NCI-H128 (cell line): ENCODE results near the gene SMAD4.
"Not testable (repeated sequence)": the region's sequence is repeated elsewhere in the genome, so short reads cannot be mapped to it uniquely, and the experiment has no call there.

Experiments
- DNase-seq: peaks from one replicate; lab custom pipeline; 2025; ENCODE audit not compliant: unreplicated experiment; lab: John Stamatoyannopoulos, UW

Gene SMAD4

DNA sequence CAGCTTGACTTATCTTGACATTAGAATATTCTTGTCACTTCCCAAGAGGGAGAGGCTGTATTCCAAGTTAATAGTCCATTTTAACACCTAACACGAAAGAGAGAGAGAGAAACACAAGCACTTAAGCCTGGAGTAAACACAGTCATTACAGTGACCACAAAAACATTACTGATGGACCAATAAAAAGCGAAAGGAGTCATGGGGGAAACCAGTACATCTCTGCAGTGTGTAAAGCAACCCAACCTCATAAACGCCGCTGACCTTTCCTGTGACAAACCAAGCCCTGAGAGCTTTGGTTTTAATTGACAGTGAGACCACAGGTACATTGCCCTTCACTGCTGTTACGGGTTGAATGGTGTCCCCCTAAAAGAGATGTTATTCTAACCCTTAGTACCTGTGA, 78.3 kb downstream of the SMAD4 start:
- no peak for DNase-seq

DNA sequence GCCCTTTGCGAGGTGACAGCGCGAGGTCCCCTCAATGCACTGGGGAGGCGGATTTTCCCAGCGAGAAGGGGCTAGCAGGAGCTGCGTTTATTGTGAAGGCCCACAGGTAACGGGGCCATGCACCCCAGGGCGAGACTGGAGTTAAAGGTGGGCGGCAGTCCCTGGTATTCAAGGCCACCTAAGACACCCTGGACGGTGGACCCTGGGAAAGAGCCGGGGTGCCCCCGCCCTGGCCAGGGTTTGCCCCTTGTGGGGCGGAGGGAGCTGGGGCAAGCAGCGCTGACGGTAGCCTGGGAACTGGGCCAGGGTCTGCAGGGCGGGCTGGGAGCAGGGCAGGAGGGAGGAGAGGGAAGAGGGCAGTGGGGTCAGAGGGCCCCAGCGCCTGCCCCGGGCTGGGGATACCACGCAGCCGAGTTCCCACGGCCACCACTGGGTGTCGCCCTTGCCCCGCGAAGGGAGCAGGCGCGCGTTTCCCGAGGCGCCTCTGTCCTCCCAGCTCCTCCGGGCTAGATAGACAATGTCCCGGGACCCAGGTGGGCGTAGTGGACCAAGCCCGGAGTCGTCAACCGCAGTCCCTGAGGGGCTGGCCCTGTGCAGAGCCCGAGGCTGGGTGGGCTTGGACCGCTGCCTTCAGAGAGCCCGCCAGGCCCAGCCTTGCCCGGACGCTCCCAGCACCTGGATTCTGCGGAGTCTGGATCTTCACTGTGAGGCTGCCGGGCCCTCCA, 80.2 kb downstream of the SMAD4 start:
- DNase-seq, result no peak

DNA sequence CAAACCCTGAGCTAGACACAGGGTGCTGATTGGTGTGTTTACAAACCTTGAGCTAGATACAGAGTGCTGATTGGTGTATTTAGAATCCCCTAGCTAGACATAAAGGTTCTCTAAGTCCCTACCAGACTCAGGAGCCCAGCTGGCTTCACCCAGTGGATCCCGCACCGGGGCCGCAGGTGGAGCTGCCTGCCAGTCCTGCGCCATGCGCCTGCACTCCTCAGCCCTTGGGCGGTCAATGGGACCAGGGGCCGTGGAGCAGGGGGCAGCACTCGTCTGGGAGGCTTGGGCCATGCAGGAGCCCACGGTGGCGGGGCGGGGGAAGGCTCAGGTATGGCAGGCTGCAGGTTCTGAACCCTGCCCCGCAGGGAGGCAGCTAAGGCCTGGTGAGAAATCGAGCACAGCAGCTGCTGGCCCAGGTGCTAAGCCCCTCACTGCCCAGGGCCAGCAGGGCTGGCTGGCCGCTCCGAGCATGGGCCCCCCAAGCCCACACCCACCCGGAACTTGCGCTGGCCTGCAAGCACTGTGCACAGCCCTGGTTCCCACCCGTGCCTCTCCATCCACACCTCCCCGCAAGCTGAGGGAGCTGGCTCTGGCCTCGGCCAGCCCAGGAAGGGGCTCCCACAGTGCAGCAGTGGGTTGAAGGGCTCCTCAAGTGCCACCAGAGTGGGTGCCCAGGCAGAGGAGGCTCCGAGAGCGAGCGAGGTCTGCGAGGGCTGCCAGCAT, 81.8 kb downstream of the SMAD4 start:
- not testable (repeated sequence) for DNase-seq

DNA sequence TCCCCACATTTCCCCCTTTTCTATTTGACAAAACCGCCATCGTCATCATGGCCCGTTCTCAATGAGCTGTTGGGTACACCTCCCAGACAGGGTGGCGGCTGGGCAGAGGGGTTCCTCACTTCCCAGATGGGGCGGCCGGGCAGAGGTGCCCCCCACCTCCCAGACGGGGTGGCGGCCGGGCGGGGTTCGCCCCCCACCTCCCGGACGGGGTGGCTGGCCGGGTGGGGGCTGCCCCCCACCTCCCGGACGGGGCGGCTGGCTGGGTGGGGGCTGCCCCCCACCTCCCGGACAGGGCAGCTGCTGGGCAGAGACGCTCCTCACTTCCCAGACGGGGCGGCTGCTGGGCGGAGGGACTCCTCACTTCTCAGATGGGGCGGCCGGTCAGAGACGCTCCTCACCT, 87.0 kb downstream of the SMAD4 start:
- DNase-seq, result not testable (repeated sequence)

DNA sequence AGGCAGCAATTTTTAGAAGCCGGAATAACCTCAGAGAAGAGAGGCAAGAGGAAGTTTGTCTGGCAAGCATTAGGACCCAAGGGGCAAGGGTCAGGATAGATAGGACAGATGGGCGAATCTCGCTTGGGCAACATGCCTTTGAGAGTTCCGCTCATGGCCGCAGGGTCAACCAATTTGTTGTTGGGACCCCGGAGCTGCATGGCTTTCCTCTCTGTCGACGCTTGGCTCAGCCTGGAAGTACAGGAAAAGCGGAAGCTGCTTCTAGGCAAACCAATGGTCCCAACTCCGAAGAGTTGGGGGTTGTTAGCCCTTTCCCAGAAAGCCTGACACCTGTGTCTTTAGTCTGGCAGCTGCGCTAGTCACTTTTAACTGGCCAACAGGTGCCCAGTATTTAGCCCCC, 89.5 kb downstream of the SMAD4 start:
- not testable (repeated sequence) for DNase-seq

GRCh38 chr18:51119976-51120375, 90.0 kb downstream of the SMAD4 start:
- not testable (repeated sequence) for DNase-seq

DNA sequence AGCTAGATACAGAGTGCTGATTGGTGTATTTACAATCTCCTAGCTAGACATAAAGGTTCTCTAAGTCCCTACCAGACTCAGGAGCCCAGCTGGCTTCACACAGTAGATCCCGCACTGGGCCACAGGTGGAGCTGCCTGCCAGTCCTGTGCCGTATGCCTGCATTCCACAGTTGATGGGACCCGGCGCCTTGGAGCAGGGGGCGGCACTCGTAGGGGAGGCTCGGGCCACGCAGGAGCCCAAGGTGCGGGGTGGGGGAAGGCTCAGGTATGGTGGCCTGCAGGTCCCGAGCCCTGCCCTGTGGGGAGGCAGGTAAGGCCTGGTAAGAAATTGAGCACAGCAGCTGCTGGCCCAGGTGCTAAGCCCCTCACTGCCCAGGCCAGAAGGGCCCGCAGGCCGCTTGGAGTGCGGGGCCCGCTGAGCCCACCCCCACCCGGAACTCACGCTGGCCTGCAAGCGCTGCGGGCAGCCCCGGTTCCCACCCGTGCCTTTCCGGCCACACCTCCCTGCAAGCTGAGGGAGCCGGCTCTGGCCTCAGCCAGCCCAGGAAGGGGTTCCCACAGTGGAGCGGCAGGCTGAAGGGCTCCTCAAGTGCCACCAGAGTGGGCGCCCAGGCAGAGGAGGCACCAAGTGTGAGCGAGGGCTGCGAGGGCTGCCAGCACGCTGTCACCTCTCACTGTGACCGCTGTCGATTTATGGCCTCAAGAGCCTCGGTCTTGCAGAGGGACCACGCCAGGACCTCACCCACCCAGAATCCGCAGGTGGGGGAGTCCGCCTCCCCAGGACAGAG, 91.0 kb downstream of the SMAD4 start:
- DNase-seq, result no peak

GRCh38 chr18:51121597-51121857, 91.5 kb downstream of the SMAD4 start:
- DNase-seq, result no peak

DNA sequence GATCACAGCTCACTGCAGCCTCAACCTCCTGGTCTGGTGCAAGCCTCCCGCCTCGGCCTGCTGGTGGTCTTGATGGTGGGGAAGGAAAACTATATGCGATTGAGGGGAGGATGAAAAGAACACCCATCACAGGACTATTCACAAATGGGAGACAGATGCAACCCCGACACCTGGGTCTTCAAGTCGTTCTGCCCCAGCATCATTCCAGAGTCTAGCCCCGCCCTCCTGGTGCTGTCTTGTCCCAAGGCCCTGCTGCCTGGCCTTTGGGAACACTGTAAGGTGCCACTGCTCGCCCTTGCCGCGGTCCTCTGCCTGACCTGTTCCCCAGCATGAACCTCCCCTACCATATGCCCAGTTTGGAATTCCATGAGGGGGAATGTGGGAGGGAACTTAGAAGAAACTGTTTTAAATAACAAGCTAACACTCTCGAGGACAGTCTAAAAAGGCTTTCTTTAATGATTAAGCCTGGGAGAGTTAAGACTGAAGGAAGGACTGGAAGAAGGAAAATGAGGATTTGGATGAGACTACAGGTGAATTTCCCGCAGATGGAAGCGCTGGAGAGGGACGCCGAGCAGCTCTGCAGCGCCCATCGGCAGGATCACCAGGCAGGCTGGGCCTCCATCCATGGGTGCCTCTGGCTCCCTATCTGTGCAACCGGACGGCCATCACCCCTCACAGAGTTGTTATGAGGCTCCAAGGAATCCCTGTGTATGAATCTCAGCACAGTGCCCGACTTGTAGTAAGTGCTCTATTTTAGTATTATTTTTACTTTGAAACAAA, 92.4 kb downstream of the SMAD4 start:
- no peak for DNase-seq

DNA sequence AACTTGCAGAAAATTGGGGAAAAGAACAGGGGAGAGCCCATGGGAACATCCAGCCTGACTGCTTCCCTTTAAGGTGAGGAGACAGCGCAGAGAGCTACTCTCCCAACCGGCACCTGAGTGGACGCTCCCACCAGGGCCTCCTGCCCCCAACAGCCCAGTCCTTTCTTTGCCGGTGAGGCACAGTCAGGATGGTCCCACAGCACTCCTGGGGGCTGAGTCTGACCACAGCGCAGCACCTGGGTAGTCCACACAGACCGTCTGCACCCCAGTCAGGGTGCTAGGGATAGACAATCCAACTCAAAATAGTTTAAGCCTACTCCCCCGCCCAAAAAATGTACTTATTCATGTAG, 93.0 kb downstream of the SMAD4 start:
- no peak for DNase-seq

- no peak for DNase-seq
Observed at GRCh38 chr18:51123481-51123880, 93.5 kb downstream of the SMAD4 start.

GRCh38 chr18:51123936-51124486, 94.0 kb downstream of the SMAD4 start:
- DNase-seq, result no peak

- no peak for DNase-seq
Observed at GRCh38 chr18:51125976-51126375, 96.0 kb downstream of the SMAD4 start.

GRCh38 chr18:51127664-51128063, 97.7 kb downstream of the SMAD4 start:
- DNase-seq, result no peak

DNA sequence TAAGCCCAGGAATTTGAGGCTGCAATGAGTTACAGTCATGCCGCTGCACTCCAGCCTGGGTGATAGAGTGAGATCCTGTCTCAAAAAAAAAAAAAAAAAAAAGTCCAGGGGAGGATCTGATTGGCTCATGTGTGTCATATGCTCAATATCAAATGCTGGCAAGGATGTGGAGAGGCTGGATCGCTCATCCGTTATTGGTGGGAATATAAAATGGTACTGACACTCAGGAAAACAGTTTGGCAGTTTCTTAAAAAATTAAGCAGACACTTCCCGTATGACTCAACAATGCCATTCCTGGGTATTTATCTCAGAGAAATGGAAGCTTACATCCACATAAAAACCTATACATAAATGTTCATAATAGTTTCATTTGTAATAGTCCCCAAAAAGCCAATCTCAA, 98.5 kb downstream of the SMAD4 start:
- no peak for DNase-seq

- no peak for DNase-seq
Observed at GRCh38 chr18:51132256-51132935, 102.4 kb downstream of the SMAD4 start.

- no peak for DNase-seq
Observed at GRCh38 chr18:51133580-51134160, 103.7 kb downstream of the SMAD4 start.
